Measurements from ENCODE around the gene ACTRT2.

GRCh38 chr1:3038113-3038551 lies 16.9 kb downstream of the ACTRT2 start:
- TF ChIP-seq CTCF (IDR thresholded peaks at IDR 0.05 in 4 of 5, conservative IDR thresholded peaks at IDR 0.05 in 1 of 5) (no peak), POLR2A (IDR thresholded peaks at IDR 0.05) (no peak)

Data from gastrocnemius medialis (tissue), 4 donors.